ENCODE data around the gene KAT8.
A peak's percentile ranks its signal among the peaks of the same experiment; 100 is the strongest.
"Not testable (repeated sequence)": the region's sequence is repeated elsewhere in the genome, so short reads cannot be mapped to it uniquely, and the experiment has no call there.

Gene KAT8

DNA sequence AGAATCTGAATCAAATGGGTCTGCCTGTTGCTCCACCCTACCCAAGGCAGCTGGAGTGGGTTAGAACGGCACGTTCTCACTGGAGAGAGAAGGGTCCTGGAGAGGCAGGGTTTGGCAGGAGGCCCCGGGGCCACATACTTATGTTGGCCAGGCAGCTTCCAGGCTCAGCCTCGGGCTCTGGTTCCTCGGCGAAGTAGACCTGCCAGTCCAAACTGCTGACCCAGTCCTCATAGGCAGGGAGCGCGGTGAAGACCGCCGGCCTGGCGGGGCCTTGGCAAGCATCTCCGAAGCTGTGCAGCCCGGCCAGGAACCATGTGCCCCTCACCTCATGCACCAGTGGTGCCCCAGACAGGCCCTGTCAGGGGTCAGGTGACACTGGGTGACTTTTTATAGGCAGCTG lies 33.5 kb upstream of the KAT8 start:
- no peak for DNase-seq (ENCODE audit: low read depth, low spot score)

DNA sequence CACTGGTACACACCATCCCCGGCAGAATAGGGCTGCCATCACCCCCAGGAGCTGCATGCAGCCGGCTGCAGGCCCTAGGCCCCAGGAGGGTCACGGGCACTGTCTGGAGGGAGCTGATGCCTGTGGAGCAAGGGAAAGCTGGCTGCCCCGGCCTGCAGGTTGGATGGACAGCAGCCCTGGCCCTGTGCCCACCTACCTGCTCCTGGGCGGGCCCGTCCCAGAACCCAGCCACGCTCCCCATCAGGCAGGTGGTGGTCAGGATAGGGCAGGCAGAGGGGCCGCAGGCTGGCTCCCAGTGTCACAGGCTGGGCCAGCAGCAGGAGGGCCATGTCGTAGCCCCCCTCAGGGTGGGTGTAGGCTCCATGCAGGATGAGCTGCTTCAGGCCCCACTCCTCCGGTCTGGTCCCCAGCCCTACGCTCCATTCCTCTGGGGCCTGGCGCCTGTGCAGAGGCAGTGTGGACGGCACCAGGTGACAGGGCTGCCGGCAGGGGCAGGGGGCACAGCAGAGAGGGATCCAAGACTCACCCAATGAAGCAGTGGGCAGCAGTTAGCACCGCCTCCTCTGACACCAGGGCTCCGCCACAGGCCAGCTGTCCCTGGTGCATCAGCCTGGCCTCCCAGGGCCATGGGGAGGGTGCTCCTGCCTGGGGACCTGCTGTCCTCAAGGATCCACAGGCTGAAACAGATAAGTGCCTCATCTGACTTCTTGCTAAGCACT lies 32.7 kb upstream of the KAT8 start:
- no peak for DNase-seq (ENCODE audit: low read depth, low spot score)

DNA sequence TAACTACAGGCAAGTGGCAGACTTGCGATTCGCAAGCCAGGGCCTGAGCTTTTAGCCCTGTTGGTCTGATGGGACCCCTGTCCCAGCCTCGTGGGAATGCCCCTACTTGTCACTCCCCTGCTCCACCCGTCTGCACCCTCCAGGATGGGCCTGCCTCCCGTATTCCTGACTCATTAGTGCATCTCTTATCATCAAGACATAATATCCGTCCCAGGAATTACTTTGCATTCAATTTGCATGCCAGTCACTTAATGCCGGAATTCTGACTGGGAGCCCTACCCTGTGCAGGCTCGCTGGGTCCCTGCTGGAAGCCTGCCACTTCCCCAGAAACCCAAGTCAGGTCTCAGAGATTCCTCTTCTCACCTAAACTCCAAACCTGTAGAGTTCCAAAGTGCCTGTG lies 32.1 kb upstream of the KAT8 start:
- DNase-seq (ENCODE audit: low read depth, low spot score): no peak

DNA sequence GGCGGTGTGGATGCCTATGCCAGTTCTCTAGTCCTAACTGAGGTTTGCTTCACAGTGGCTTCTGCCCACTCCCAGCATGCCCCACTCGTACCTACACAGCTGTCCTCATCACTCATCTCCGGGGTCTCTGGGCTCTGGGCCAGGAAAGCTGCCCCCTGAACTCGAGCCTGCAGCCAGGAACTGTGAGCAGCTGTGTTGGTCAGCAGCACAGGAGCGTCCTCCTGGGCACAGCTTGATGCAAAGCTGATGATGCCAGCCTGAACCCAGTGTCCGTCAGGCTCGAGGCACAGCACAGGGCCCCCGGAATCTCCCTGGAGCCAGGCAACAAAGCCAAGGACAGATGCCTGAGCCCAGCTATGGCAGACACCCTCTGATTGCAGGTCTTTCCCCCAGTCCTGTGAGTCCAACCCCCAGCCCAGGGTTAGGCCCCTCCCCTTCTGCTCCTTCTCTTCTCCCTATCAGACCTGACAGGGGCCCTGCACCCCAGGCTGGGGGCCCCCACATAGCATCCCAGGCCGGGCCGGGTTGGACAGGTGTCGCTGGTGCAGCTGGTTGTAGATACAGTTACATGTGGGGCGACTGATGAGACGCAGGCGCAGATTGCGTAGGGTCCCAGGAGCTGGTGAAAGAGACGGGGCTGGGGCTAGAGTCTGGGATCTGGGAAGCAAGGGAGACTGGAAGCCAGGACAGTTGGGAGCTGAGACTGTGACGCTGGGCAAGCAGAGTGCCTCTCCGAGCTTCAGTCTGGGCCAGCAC lies 31.4 kb upstream of the KAT8 start:
- no peak for DNase-seq (ENCODE audit: low read depth, low spot score)

DNA sequence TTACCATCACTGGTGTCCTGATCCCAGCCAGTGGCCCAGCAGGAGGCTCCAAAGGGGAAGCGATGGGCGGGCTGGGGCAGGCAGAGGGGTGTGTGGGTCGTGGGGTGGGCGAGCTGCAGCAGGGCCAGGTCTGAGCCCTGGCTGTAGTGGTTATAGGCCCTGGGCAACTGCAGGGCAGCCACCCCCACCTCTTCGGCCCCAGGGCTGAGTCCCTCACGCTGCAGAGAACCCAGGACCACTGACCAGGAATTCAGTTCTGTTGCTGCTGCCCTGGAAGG lies 30.9 kb upstream of the KAT8 start:
- DNase-seq (ENCODE audit: low read depth, low spot score): no peak

DNA sequence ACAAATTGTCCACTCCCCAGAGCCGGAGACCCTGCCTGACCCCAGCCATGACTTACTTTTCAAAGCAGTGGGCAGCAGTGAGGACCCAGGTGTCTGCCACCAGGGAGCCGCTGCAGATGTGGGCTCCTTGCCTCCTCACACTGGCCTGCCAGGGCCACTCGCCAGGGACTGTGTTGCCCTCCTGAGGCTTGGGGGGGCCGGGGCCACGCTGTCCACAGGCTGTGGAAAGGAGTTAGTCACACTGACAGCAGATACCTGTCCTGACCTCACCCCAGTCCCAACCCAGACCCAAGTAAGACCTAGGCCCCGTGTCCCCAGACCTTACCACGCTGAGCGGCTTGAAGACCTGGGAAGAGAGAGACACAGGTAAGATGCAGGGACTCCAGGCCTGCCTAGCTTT lies 30.0 kb upstream of the KAT8 start:
- no peak for DNase-seq (ENCODE audit: low read depth, low spot score)

DNA sequence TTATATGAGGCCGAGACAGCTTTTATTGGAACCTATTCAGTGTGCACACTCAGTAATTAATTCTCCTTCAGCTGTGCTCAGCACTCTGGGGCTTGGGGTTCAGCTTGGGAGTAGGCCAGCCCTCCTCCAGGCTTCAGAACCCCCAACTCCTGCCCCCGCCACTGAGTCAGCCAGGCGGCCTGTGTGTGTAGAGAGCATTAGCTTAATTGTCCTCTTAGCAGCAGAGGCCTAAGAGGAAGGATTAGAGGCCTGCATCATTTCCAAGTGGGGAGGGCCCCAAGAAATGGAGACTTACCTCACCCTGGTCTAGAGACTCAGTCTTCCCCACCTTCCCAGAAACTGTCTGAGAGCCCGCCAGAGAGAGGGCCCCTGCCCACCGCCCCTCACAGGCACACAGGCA lies 29.5 kb upstream of the KAT8 start:
- DNase-seq (ENCODE audit: low read depth, low spot score): no peak

DNA sequence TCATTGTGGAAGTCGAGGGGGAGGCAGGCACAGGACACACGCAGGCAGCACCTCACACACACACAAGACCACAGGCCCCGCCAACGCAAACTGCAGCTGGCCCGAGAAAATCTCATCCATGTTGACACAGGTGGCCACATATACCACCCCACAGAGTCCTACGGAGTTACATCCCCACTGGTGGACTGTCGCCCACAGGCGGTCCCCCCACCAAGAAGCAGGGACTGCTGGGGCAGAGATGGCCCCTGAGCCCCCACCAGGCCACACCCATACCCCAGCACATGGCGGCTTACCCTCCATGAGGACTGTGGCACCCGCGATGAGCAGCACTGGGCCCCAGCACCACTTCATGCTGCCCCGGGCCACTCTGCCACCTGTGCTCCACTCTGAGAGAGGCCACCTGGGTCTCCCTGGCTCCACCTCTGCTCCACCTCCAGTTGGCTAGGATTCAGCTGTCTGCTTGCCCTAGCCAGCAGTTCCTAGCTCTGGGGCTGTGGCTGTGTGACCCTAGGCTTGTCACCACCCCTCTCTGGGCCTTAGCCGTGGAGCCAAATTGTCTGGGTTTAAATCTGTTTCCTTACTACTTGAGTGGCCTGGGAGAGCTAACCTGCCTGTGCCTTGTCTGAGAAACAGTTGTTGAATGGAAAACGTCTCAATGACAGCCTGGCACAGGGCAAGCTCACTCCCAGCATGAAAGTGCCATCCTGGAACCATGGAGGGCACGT lies 28.8 kb upstream of the KAT8 start, which contains the start of gene PRSS53:
Gene PRSS53 (minus strand): TSS at position 485 of the 725 bp plus-strand sequence. CDS start 134 bp downstream, at position 351.
- DNase-seq (ENCODE audit: low read depth, low spot score): no peak

DNA sequence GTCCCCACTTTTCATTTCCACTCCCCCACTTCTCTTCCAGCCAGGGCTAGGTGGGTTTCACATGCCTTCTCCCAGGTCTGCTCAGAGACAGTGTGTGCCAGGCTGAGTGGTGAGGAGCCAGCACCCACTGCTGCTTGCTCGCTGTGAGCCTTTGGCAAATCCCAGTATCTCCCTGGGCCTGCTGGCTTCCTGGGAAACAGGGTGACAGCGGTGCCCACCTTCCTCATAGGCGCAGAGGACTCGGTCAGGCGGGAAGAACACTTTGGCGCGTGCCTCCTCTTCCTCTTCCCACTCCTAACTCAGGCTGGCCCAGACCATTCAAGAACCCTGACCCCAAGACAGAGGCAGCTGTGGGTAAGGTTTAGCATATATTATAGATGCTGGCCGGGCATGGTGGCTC lies 28.3 kb upstream of the KAT8 start:
- DNase-seq (ENCODE audit: low read depth, low spot score): no peak

DNA sequence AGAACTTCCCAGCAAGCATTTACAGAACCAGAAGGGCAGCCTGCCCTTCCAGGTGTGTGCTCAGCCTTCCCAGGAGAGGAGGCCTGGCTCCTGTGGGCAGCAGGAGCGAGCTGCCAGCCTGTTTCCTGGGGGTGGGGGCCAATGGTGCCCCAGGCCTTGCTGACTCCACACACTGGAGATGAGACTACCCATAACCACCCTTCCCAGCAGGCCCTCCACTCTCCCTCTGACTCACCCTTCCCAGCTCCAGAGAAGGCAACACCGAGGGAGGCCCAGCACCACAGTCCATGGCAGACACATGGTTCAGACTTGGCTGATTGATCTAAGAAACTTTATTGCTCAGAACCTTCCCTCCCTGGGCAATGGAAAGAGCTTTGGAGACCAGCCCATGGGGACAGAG lies 26.9 kb upstream of the KAT8 start:
- no peak for DNase-seq (ENCODE audit: low read depth, low spot score)

DNA sequence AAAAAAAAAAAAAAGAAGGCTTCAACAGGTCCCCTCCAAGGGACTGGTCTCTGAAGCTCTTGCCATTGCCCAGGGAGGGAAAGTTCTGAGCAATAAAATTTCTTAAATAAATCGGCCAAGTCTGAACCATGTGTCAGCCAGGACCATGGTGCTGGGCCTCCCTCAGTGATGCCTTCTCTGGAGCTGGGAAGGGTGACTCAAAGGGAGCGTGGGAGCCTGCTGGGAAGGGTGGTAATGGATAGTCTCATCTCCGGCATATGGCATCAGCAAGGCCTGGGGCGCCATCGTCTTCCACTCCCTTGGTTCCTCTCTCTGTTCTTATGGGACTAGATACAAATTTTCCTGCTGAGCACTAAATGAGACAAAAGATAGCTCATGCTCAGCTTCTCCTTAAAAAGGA lies 25.1 kb upstream of the KAT8 start:
- DNase-seq (ENCODE audit: low read depth, low spot score): no peak

DNA sequence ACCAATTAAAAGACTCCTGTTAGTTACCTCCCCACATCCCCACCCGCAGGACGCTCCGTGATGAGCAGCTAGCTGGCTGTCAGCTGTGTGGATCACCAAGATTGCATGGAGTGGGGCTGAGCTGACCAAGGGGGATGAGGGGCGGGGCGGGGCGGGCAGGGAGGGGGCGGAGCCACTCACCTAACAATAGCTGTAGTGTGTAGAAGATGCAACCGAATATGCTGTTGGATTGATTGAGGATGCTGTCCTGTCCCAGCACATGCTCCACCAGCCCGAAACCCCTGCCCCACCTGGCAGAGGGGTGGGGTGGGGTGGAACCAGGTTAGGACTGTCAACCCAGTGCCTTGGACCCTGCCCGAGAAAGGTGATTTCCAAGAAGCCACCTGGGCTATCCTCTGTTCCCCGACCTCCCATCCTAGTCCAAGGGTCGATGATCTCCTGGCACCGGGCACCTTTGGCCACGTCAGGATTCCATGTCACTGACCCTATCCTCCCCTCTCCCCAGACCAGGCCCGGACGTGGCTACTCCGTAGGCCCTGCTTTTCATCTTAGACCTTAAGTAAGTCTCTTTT lies 24.2 kb upstream of the KAT8 start:
- no peak for DNase-seq (ENCODE audit: low read depth, low spot score)

DNA sequence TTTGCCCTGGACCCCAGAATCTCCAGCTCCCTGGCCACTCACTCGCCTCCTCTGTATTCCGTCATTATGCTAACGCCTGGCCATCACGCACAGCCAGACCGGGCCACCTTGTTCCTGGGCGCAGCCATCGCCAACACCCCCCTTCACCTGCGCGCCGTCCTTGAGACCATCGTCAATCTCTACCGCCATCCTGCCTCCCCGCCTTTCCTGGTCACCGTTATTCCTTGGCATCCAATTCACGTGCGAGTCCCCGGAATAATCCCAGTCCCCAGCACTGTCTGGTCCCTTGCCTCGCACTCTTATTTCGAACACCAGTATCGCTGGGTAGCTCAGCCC lies 23.4 kb upstream of the KAT8 start:
- DNase-seq (ENCODE audit: low read depth, low spot score): no peak

DNA sequence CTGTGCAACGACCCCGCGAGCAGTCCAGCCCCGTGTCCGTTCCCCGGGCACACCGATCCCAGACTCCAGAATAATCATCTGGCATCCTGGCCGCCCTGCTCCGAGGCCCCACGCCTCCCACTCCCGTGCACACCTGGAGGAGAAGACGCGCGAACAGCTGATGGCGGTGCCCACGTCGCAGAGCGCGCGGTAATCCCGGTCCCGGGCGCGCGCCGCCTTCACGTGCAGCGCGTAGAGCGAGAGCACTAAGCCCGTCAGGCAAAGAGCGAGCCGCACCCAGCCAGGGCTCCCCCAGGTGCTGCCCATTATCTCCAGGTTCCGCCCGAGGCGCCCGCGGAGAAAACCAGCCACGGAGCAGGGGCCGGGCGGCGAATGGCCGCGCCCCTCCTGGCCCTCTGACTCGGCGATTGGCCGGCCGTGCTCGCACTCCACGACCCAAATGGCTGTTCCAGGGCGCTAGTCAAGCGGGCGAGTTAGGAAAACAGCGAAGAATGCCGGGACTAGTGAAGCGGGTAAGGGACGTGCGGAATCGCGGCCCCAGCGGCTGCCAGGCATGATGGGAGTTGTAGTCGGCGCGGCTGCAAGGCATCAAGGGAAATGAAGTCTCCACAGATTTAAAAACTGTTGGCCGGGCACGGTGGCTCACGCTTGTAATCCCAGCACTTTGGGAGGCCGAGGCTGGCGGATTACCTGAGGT lies 22.9 kb upstream of the KAT8 start, which contains the start of gene VKORC1:
Gene VKORC1 (minus strand): TSS at position 374 of the 697 bp plus-strand sequence. CDS start 68 bp downstream, at position 306.
- peak; percentile 94 for DNase-seq (ENCODE audit: low read depth, low spot score)

DNA sequence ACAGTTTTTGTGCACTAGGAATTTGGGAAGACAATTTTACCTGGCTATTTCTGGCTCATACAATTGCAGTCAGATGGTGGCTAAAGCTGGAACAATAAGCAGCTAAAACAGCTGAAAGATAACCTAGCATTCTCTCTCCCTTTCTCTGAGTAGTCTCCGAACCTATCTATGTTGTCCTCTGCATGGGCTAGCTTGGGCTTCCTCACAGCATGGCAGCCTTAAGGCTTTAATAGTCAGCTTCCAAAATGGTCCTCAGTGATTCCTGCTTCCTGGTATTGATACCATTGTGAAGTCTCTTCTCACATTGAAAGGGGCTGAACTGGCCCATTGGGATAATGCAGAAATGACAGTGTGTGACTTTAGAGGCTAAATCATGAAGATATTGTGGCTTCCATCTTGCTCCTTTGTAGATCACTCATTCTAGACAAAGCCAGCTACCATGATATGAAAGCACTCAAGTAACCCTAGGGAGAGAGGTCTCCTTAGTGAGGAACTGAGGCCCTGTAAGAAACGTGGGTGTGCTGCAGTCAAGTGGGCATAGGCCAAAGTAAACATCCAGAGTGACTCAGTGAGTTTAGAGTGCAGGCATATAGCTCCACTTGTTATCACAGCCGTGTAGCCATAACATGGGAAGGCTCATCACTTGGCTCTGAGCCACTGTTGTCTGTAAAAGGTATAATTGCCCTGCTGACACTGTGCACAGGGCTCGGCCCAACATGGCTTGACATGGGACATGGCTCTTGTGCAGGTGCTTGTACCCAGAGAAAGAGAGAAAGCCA lies 17.4 kb upstream of the KAT8 start:
- no peak for DNase-seq (ENCODE audit: low read depth, low spot score)

DNA sequence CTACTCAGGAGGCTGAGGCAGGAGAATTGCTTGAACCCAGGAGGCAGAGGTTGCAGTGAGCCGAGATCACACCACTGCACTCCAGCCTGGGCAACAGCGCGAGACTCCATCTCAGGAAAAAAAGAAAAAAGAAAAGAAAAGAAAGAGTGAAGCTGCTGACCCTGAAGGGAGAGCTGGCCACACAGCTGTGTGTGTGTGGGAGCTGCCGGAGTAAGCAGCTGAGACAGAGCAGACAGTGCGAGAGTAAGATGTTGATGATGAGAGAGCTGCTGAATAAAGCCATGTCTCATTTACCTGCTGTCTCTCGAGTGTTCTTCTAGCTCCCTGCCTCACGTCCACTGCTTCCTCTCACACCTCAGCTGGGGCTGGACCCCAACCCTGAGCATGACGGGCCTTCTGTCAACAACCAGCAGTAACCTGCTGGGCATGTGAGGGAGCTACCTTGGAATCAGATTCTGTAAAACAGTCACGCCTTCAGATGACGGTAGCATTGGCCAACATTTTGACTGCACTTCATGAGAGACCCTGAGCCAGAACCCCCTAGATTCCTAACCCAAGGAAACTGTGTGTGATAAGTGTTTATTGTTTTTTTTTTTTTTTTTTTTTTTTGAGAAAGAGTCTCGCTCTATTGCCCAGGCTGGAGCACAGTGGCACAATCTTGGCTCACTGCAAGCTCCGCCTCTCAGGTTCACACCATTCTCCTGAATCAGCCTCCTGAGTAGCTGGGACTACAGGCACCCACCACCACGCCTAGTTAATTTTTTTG lies 16.4 kb upstream of the KAT8 start:
- not testable (repeated sequence) for DNase-seq (ENCODE audit: low read depth, low spot score)

DNA sequence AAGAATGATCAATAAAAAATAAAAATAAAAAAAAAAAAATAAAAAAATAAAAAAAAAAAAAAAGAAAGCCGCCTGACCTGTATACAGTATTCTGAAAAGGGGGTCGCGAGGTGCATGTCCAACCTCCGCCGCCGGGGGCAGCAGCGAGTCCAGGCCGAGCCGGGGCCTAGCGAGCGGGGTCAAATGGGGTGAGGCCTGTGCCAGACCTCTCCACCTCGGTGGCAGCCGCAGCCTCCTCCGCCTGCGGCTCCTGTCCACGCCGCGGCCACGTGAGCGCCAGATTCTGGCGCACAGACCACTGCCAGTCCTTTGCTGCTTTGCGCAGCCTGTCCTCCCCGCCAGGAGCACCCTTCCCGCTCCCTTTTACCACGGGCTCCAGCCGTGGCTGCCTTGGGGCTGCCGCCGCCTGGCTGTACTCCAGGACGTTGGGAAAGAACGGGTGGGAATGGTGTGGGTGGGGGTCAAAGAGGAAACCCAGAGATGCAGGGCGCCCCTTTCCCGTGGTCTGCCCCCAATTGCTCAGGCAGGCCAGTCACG lies 11.7 kb upstream of the KAT8 start:
- DNase-seq (ENCODE audit: low read depth, low spot score): no peak

DNA sequence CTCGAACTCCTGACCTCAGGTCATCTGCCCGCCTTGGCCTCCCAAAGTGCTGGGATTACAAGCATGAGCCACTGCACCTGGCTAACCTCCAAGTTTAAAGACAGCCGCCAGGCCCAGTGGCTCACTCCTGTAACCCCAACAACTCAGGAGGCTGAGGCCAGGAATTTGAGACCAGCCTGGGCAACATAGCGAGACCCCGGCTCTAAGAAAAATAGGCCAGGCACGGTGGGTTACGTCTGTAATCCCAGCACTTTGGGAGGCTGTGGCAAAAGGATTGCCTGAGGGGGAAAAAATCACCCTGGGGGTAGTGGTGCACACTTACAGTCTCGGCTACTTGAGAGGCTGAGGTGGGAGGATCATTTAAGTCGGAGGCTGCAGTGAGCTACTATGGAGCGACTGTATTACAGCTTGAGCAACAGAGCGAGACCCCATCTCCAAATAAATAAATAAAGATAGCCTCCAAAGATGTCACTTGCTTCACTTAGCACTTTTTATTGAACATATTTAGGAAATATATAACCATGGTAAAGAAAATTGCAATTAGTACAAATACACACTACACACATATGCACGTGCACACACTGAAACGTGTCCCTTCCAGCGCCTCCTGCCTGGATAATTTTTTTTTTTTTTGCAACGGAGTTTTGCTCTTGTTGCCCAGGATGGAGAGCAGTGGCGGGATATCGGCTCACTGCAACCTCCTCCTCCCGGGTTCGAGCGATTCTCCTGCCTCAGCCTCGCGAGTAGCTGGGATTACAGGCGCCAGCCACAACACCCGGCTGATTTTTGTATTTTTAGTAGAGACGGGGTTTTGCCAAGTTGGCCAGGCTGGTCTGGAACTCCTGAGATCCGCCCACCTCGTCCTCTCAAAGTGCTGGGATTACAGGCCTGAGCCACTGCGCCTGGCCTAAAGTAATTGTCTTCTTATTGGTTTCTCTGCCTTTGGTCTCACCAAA lies 10.7 kb upstream of the KAT8 start:
- no peak for DNase-seq (ENCODE audit: low read depth, low spot score)

DNA sequence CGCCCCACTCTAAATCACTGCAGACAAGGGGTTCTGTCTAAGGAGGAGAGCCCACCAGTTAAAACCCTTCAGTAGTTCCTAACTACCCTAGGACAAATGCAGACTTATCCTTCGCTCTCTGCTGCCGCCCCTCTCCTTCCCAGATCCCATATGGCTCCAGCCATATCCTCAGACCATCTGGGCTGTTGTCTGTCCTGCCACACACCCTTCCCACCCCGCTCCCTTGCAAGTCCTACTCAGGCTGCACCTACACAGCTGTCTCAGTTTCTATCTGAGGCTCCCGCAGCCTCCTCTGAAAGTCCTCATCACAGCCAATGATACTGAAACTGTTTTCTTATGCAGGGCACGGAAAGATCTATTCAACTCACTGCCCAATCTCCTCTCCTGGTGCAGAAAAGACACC lies 10.0 kb upstream of the KAT8 start:
- no peak for DNase-seq (ENCODE audit: low read depth, low spot score)

Data from smooth muscle cell of the brain vasculature (primary cell).